OCI-LY7 (cell line): ENCODE data around the gene SHH.

Experiments
- CTCF ChIP-seq: fragments of 200-600 bp; sonication (generic); conservative IDR thresholded peaks from 2 replicates; pipeline ENCODE4 v1.5.1; 2014; ENCODE audit warnings: mild to moderate bottlenecking, antibody characterized with exemption, low read length, moderate library complexity, mixed read lengths
- EZH2phosphoT487 ChIP-seq: fragments of 200-600 bp; sonication (generic); IDR thresholded peaks from 2 replicates; pipeline ENCODE4 v1.6.1; 2018; ENCODE audit warnings: low read depth, borderline replicate concordance, mild to moderate bottlenecking, mixed run types, antibody characterized with exemption, low read length, moderate library complexity, mixed read lengths

GRCh38 chr7:155839461-155839860, 27.2 kb upstream of the SHH start:
- TF ChIP-seq CTCF (no peak), EZH2phosphoT487 (no peak)
